ENCODE data around the gene MARK1.
A peak's percentile ranks its signal among the peaks of the same experiment; 100 is the strongest.

The MARK1 gene

DNA sequence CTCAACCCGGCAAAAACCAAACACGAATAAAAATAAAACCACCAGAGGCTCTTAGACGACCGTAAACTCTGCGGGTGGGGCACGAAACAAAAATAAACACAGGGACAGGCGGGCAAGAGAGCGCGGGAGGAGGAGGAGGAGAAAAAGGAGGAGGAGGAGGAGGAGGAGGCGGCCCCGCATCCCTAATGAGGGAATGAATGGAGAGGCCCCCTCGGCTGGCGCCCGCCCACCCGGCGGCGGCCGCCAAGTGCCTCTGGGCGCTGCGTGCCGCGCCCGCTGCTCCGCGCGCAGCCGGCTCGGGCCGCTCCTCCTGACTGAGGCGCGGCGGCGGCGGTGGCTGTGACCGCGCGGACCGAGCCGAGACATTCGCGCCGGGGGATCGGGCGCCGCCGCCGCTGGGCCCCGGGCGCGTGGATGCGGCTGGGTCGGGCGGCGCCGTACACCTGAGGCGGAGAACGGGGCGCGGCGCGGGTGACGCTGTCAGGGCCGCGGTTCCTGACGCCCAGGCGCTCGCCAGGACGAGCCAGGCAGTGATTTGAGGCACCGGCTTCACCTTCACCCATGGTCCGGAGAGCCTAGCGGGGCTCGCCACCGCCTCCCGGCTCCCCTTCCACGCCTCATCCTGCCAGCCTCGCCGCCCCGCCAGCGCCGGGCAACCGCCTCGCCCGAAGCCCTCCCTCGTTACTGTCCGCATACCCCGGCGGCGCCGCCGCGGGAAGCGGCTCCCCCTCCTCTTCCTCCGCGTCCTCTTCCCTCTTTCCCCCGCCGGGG, at the start of gene MARK1:
TSS of gene MARK1 (plus strand) at position 229 of the 771 bp plus-strand sequence. CDS start 687 bp downstream, outside the sequence.
- TF ChIP-seq EGR1 (IDR thresholded peaks at IDR 0.05), result no peak
- TF ChIP-seq NFIC (IDR thresholded peaks at IDR 0.05), result peak; percentile 26; the same call in 1 of the 2 replicates
- TF ChIP-seq, protein P1, sequence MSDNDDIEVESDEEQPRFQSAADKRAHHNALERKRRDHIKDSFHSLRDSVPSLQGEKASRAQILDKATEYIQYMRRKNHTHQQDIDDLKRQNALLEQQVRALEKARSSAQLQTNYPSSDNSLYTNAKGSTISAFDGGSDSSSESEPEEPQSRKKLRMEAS (IDR thresholded peaks at IDR 0.05), result peak; percentile 12; the same call in 1 of the 2 replicates

DNA sequence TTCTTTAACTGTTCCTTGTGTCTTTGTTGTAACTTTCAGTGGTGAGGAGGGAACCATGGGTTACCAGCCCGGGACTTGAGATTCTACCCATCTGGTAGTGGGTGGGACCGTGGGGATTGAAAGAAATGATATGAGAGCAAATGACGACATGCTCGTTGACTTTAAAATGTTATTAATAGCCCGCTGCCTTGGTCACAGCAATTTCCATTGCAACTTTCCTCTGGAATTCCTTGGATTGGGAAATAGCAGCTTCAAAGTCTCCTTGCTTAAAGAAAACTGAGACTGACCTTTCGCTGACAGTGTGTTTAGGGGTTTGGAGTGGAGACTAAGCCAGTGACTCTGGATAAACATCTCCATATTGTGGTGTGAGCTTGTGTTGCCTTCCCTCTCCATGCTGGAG, 44.2 kb upstream of the MARK1 start:
- TF ChIP-seq TEAD4 (IDR thresholded peaks at IDR 0.05) (no peak), EGR1 (IDR thresholded peaks at IDR 0.05) (no peak), RAD21 (IDR thresholded peaks at IDR 0.05; ENCODE audit: low read depth) (no peak), CREB1 (IDR thresholded peaks at IDR 0.05; ENCODE audit: low read depth) (no peak), ZBTB7A (IDR thresholded peaks at IDR 0.05; ENCODE audit: low read depth) (no peak), TAF1 (IDR thresholded peaks at IDR 0.05; ENCODE audit: low read depth) (no peak), EP300 (IDR thresholded peaks at IDR 0.05; ENCODE audit: borderline replicate concordance) (no peak)
- TF ChIP-seq, protein P2, sequence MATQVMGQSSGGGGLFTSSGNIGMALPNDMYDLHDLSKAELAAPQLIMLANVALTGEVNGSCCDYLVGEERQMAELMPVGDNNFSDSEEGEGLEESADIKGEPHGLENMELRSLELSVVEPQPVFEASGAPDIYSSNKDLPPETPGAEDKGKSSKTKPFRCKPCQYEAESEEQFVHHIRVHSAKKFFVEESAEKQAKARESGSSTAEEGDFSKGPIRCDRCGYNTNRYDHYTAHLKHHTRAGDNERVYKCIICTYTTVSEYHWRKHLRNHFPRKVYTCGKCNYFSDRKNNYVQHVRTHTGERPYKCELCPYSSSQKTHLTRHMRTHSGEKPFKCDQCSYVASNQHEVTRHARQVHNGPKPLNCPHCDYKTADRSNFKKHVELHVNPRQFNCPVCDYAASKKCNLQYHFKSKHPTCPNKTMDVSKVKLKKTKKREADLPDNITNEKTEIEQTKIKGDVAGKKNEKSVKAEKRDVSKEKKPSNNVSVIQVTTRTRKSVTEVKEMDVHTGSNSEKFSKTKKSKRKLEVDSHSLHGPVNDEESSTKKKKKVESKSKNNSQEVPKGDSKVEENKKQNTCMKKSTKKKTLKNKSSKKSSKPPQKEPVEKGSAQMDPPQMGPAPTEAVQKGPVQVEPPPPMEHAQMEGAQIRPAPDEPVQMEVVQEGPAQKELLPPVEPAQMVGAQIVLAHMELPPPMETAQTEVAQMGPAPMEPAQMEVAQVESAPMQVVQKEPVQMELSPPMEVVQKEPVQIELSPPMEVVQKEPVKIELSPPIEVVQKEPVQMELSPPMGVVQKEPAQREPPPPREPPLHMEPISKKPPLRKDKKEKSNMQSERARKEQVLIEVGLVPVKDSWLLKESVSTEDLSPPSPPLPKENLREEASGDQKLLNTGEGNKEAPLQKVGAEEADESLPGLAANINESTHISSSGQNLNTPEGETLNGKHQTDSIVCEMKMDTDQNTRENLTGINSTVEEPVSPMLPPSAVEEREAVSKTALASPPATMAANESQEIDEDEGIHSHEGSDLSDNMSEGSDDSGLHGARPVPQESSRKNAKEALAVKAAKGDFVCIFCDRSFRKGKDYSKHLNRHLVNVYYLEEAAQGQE (IDR thresholded peaks at IDR 0.05; ENCODE audit: low read depth), result no peak
- TF ChIP-seq, protein P3, sequence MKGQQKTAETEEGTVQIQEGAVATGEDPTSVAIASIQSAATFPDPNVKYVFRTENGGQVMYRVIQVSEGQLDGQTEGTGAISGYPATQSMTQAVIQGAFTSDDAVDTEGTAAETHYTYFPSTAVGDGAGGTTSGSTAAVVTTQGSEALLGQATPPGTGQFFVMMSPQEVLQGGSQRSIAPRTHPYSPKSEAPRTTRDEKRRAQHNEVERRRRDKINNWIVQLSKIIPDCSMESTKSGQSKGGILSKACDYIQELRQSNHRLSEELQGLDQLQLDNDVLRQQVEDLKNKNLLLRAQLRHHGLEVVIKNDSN (IDR thresholded peaks at IDR 0.05), result no peak
- TF ChIP-seq, protein P1 (IDR thresholded peaks at IDR 0.05), result no peak

DNA sequence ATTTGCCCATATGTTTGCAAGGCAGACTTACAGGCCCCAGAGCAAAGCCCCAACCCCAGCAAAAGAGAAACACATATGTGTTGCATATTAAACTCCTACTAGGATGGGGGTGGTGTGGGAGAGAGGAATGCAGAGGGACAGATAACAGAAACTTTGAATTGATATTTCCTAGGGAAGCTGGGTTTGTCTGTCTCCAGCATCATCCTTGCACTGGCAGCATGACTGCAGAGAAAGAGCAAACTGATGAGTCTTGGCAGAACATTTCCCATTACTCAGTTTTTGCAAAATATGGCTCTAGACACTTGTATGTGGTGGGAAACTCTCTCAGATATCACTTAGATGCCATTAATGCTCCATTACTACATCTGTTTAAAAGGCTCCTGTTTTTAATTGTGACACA, 43.8 kb upstream of the MARK1 start:
- TF ChIP-seq, protein P3 (IDR thresholded peaks at IDR 0.05), result no peak
- TF ChIP-seq YY1 (IDR thresholded peaks at IDR 0.05; ENCODE audit: low read depth), result no peak
- TF ChIP-seq RAD21 (IDR thresholded peaks at IDR 0.05; ENCODE audit: low read depth), result no peak
- TF ChIP-seq, protein P2 (IDR thresholded peaks at IDR 0.05; ENCODE audit: low read depth), result no peak
- TF ChIP-seq TCF12 (IDR thresholded peaks at IDR 0.05; ENCODE audit: low read depth), result no peak
- no peak for TF ChIP-seq FOXM1 (IDR thresholded peaks at IDR 0.05; ENCODE audit: borderline replicate concordance, low read depth)
- no peak for TF ChIP-seq TAF1 (IDR thresholded peaks at IDR 0.05; ENCODE audit: low read depth)
- no peak for TF ChIP-seq CREB1 (IDR thresholded peaks at IDR 0.05; ENCODE audit: low read depth)
- TF ChIP-seq ZBTB7A (IDR thresholded peaks at IDR 0.05; ENCODE audit: low read depth), result no peak
- TF ChIP-seq, protein P1 (IDR thresholded peaks at IDR 0.05), result no peak
- TF ChIP-seq EP300 (IDR thresholded peaks at IDR 0.05; ENCODE audit: borderline replicate concordance), result no peak
- no peak for TF ChIP-seq EGR1 (IDR thresholded peaks at IDR 0.05)
- no peak for TF ChIP-seq NFIC (IDR thresholded peaks at IDR 0.05)
- TF ChIP-seq TEAD4 (IDR thresholded peaks at IDR 0.05), result no peak

DNA sequence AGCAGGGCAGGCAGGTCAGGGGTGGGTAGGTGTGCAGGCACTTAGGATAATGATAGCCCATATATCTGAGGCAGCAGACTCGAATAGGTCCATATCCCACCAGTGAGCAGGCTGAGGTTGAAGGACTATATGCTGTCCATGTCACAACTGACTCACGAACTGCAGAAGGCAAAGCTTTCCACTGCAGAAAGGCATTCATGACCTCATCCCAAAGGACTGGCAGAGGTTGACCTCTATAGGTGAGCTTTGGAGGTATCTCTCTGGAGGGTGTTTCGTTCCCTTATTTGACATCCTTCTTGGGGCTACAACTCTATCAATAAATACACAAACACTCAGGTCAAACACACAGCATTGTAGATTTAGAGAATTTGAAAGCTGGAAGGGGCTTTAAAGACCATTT, 42.8 kb upstream of the MARK1 start:
- TF ChIP-seq EGR1 (IDR thresholded peaks at IDR 0.05), result no peak
- TF ChIP-seq RAD21 (IDR thresholded peaks at IDR 0.05; ENCODE audit: low read depth), result peak; percentile 10; the same call in 1 of the 2 replicates

DNA sequence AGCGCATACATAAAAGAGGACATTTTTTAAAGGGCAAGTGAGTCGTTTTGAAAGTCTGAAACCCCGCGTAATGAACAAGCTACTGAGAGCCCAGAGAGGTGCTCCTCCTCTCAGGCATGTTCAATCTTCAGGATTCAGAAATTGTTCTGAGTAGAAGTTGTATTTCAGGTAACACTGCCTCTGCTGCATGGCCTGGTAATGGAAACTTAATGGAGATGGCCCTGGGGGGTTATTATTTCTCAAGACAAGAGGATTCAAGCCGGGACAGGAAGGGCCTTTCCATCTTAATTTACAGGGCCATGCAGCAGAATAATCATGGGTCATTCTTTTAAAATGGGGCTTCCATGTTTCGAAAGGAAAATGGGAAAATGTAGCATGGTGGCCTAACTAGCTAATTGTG, 42.1 kb upstream of the MARK1 start:
- TF ChIP-seq TCF12 (IDR thresholded peaks at IDR 0.05; ENCODE audit: low read depth), result no peak
- TF ChIP-seq RAD21 (IDR thresholded peaks at IDR 0.05; ENCODE audit: low read depth), result no peak
- no peak for TF ChIP-seq ZBTB7A (IDR thresholded peaks at IDR 0.05; ENCODE audit: low read depth)
- no peak for TF ChIP-seq FOXM1 (IDR thresholded peaks at IDR 0.05; ENCODE audit: borderline replicate concordance, low read depth)
- TF ChIP-seq EGR1 (IDR thresholded peaks at IDR 0.05), result no peak
- no peak for TF ChIP-seq EP300 (IDR thresholded peaks at IDR 0.05; ENCODE audit: borderline replicate concordance)
- no peak for TF ChIP-seq YY1 (IDR thresholded peaks at IDR 0.05; ENCODE audit: low read depth)

DNA sequence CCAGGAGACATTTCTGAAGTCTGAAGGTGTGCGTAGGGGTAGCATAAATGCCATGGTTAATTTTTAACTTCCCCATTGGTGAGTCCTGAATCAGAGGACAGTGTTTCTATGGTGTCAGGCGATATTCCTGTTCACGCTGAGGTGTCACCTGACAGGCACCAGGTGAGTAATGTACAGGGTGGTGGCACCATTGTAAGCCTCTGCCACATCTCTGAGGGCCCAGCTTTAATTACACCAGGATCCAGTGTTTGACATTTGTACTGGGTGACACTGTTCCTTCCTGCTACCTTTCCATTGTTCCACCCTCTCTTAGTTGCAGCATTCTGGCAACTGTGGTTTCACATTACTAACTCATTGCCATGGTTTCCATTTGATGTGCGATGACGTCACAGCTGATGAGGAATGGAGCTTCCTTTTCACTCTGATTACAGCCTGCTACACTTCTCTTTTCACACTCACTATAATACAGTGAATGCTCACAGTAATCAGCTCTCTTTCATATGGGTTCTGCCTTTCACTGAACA, 40.6 kb upstream of the MARK1 start:
- TF ChIP-seq CREB1 (IDR thresholded peaks at IDR 0.05; ENCODE audit: low read depth), result peak; percentile 60
- TF ChIP-seq, protein P2 (IDR thresholded peaks at IDR 0.05; ENCODE audit: low read depth), result no peak

Data from Ishikawa (cell line).